GOT3 (cell line): ENCODE results near the gene CPSF4L.

ENCODE experiments used
- DNase-seq: peaks from one replicate; lab custom pipeline; 2025; ENCODE audit warnings: mixed read lengths; lab: John Stamatoyannopoulos, UW

The CPSF4L gene

DNA sequence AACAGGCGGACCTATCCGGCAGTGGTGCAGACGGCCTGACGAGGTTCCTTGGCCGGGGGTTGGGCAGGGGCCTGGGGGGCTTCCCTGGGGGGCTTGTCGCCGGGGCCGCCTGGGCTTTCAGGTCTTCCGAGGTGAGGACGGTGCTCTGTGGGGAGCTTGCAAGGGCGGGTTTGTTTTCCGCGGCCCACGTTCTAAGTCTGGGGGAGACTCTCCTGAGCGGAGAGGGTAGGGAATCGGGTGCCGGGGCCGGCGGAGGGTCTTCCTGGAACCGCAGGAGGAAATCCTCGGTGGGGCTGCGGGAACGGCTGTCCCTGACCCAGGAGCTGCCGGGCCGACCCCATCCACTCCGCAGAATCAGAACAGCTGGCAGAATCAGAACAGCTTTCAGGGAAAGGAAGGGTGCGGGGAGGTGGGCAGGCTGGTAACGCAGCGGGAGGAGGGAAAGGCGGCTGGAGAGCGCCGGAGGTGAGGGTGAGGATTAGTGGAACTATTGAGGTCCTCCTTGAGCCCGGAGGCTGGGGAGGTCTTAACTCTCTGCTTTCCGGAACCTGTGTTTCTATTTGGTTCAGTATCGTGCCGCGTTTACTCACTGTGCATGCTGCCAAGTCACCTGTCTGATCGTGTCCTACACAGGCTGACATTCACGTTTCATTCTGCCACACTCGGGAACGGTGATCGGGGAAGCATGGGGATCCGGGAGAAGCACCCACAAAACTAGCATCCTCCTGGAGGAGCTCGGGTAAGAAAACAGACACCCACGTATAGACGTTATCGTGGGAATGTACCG is 28.9 kb downstream of the CPSF4L start:
- no peak for DNase-seq

DNA sequence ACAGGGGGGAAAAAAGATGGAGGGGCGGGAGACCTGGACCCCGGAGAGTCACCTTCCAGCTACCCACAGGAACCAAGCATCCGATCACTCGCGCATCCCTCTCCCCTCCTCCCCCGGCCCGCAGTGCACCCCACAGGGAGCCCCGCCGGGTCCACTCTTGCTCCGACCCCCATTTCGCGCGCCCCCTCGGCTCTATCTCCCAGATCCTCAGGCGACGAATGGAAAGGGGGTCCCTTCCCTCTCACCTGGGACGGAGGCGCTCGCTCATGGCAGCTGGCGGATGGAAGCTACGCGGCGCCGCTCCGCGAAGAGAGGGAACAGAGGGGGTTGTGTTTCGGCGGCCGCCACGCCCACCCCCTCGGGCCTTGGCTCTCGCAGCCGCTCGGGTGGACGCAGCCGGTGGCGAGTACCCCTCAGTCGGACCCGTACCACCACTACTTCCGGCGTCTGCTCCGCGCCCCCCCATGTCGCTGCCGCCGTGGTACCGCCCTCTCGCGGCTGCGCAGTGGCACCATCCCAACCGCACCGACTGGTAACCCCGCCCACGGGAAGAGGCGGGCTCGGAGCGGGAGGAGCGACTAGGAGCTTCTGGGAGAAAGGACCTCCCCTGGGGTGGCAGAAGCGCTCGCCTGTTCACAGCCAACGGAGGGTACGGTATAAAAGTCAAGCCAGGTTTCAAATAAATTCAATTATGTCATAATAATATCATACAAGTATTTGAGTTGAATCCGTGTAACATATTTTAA is 29.7 kb downstream of the CPSF4L start:
- DNase-seq, result peak; percentile 80

DNA sequence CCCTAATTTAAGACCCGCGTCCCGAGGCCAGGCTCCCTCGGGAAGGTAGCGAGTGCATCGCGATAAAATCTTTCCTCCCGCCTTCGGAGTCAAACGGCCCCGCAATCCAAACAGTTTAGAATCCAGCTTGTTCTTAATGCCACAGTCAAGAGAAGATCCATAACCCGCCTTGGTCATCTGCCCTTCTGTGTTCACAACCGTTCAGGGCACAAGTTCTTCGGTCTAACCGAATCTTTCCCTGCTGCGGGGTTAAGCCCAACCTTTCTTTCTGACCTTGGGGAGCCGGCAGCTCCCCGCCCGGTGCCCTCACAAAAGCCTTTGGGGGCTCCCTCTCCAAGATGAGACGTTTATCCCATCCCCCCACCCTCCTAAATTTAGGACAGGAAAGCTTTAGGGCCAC is 30.3 kb downstream of the CPSF4L start:
- no peak for DNase-seq

DNA sequence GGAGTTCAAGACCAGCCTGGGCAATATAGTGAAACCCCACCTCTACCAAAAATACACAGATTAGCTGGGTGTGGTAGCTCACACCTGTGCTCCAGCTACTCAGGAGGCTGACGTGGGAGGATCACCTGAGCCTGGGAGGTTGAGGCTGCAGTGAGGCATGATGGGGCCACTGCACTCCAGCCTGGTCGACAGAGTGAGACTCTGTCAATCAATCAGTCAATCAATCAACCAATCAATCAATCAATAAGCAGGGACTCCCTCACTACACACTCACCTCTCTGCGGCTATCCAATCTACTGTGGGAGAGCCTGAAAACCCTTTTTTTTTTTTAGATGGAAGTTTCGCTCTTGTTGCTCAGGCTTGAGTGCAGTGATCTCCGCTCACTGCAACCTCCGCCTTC is 31.6 kb downstream of the CPSF4L start:
- no peak for DNase-seq

DNA sequence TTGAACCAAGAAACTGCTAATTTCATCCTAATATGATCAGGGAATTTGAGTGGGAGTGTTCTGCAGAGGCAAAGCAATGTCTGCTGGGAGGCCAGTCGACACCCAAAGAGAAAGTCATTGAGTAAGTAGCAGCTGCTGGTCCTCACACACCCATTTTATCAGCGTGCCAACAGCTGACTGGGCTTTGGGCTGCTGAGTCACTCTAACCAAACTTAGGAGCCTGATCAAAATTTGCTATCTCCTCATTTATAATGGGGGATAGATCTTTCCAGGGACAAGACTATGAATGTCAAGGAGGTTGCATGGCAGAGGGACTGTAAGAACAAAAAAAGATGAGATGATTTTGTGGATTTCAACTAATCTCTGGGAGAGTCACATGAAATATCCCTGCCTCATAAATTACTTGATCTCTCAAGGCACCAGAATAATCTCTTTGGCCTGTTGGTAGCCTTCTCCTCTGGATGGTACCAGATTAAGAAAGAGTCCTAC is 32.9 kb downstream of the CPSF4L start:
- no peak for DNase-seq

DNA sequence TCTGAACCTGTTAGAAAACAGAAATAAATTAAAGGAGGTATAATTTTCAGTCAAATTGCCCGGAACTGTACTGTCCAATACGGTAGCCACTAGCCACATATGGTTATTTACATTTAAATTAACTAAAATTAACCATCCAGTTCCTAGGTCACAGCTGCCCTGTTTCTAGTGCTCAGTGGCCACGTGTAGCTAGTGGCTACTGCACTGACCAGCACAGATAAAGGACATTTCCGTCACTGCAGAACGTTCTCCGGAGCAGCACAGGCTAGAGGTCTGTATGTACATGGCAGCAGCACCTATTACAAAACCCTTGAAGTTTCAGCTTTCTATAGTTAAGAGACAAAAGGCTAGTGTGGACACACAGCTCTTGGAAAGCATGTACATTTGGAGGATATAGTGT is 33.7 kb downstream of the CPSF4L start:
- no peak for DNase-seq

DNA sequence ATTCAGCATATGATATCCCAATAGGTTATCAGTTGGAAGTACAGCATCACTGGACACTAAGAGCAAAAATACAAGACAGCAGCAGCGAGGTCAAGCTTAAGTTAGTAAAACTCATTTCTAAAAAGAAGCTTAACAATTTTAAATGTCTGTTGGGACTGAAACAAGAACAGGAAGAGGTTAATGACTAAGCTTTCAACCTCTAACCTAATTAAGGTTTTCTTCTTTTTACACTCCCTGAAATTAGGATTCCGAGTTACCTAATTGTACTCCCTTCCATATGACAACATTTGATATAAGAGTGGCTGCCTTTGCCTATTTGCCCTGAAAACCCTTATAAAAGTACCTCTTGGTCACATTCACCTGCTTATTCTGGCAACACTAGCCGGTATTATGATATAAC is 34.3 kb downstream of the CPSF4L start:
- no peak for DNase-seq

DNA sequence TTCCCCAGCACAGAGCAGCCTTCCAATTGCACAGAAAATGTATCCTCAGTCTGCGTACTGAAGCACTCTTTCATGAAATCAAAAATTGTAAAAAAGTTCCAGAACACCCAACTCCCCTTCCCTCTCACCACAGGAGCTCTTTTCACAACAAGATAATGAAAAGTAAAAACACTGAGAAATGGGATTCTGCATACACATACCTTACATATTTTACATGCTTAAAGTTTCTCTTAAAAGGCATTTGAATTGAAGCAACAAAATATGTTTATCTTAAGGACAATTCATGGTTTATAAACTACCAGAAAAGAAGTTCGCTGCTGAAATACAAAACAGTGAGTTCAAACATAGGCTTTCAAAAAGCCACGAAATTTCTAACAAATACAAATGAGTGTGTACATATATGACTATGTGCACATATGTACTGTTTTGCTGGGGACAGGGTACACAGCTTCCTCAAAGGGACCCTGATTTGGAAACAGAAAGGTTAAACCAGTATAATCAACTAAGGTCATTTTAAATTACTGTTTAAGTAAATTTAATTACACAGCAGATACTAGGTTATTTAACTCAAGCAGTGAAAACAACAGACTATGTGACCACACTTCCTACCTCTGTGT is 35.0 kb downstream of the CPSF4L start:
- no peak for DNase-seq

DNA sequence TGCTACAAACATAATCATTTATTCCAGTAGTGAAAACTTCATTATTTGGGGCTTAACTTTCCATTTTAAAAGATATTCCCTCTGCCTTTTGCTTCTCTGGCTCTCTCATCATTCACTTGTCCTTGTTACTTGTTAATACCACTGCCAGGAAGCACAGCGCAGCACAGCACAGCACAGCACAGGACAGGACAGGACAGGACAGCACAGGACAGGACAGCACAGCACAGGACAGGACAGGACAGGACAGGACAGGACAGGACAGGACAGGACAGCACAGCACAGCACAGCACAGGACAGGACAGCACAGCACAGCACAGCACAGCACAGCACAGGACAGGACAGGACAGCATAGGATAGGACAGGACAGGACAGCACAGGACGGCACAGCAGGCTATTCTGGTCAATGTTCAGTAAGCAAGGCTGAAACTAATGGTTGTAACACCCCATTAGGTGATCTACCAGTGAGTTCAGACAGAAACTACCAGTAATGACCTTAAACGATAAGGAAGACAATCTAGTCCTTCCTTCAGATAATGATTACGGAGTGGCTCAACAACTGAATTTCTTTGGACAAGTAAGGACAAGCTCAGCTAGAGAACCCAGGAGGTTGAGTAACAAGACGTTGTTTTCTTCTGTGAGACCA is 36.9 kb downstream of the CPSF4L start:
- DNase-seq, result no peak

DNA sequence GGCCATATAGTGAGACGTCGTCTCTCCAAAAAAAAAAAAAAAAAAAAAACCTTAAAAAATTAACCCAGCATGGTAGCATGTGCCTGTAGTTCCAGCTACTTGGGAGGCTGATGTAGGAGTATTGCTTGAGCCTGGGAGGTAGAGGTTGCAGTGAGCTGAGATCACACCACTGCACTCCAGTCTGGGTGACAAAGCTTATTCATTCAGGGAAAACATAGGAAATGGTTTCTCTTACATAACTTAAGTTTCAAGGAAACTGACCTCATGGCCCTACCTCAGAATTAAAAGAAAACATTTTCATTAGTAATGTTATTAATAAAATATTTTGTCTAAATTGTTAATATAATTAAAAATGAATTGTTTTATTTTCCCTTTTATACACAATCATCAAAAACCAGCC is 37.4 kb downstream of the CPSF4L start:
- DNase-seq, result no peak

DNA sequence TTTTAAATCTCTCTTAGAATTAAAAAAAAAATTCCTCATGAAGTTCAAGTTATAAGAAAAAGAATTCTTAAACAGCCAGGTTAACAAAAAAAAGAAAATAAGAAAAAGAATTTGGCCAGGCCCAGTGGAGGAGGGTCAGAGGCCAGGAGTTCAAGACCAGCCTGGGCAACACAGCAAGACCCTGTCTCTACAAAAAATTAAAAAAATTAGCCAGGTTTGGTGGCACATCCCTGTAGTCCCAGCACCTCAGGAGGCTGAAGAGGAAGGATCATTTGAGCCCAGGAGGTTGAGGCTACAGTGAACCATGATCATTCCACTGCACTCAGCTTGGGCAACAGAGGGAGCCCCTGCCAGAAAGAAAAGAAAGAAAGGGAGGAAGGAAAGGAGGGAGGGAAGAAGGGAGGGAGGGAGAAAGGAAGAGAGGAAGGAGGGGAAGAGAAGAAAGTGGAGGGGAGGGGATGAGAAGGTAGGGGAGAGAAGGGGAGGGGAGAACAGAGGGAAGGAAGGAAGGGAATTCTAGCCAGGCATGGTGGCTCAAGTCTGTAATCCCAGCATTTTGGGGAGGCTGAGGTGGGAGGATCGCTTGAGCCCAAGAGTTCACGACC is 38.0 kb downstream of the CPSF4L start:
- DNase-seq, result no peak

DNA sequence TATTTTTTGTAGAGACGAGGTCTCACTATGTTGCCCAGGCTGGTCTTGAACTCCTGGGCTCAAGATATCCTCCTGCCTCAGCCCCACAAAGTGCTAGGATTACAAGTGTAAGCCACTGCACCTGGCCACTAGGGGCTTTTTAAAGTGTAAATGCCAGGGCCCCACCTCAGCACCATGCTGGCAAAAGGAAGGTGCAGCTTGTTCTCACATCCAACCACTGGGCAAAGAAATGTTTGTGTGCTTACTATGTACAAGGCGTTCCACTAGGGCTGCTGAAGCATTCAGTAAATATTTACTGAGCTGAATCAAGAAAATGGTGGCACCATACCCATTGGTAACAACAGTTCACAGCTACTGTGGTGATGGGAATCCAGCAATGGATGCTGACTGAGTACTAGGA is 46.2 kb downstream of the CPSF4L start:
- DNase-seq, result no peak

DNA sequence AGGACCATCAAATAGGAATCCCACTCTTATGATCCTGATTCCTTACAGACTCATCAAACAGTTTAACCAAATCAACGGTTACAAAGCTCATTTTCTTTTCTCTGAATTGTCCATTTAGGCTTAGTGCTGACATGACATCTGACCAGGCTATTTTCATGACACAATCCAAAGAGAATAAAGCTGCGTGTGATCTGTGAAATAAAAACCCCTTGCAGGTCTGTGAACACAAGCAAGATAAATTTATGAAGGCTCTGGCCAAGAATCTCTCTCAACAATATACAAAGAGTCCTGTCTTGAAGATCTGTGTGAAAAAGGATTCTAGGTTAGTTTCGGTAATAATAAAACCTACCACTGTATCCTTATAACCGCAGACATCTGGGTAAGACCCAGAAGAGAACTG is 46.8 kb downstream of the CPSF4L start:
- no peak for DNase-seq

DNA sequence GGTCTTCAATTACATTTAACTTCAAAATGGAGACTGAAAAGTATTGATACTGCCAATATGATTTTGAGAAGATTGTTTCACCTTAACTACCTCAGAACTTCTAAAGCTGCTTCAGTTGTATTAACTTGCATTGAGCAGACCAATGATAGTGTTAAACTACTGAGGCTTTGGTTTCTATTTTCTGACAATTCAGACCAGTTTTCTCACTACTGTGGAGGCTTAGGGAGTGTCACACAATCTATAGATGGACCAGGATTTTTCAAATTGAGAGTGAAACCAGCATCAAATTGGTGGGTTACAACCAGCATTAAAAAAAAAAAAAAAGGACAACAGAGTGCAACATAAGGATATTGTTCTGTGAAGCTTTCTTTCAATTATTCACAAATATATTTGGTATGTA is 47.7 kb downstream of the CPSF4L start:
- DNase-seq, result no peak

DNA sequence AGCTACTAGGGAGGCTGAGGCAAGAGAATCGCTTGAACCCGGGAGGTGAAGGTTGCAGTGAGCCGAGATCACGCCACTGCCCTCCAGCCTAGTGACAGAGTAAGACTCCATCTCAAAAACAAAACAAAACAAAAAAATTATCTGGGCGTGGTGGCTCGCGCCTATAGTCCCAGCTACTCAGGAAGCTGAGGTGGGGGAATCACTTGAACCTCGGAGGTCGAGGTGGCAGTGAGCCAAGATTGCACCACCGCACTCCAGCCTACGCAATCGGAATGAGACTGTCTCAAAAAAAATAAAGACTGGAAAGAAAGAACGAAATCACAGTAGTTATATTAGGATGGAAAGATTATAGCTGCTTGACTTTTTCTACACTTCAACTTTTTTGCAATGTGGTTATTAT is 49.9 kb downstream of the CPSF4L start:
- no peak for DNase-seq

DNA sequence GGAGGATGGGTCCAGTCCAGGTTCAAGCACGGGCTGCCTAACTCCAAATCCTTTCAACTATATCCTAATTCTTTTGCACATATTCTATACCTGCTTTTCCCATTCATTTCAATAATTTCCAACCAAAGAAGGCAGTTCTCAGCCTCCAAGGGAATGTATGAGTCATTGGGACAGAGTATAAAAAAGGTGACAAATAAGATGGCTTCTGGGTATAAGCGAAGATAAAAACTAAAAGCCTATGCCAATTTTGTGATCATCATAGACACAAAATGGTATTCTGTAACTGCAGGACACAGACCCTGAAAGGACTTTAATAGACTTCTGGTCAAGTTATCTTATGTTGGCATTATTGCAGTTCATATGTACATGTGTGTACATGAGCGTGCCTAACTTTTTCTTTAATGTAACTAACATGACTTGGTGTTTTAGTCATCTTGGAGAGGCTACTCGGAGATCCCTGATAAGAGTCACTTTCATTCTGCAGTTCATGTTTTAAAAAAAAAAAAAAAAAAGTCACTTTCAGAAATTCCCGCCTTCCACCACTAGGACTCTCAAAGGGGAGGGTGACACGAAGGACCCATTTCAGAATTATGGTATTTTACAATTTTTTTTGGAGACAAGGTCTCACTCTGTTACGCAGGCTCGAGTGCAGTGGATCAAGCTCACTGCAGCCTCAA is 51.5 kb downstream of the CPSF4L start:
- DNase-seq, result no peak

DNA sequence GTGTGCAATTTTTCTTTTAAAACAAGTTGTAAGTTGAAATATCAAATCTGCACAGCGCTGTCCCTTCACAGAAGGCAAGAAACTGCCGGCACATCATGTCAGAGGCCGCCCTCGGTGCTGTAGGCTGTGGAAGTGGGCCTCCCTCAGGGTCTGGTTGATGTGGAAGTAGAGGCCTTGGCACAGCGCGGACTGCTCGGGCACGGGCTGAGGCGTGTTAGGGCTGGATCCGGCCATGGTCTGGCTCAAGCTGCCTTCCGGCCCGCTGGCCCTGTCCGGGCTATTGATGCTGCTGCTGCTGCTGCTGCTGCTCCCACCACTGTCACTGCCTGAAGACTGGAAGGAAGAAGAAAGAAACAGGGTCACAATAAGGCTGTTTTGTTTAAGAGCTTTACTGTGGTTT is 52.2 kb downstream of the CPSF4L start:
- DNase-seq, result no peak

DNA sequence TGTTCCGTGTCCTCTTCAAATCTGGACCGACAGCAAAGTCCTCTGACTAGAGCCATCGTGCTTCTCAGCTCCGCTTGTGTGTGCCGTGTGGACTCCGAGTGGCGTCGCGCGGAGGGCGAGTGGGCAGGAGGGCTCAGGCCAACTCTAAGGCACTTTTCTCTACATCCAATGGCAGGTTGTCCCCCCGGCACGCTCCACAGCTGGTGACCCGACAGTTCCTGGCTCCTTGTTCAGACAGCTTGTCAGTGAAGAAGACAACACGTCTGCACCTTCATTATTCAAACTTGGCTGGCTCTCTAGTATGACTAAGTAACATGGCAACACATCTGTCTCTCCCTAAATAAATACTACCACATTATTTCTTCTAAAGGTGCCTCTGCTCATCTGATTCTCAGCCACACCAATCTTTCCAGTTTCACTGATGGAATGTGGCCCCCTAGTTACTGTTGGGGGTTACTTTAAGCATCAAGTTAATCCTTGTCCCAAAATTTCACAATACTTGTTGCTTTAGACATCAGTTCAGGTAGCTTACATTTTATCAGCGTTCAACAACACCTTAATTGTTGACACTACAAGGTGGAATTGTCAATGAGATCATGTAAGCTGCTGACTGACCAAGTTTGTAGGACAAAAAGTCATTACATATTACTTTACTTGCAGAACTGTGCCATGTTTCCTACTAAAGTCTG is 53.4 kb downstream of the CPSF4L start:
- no peak for DNase-seq

DNA sequence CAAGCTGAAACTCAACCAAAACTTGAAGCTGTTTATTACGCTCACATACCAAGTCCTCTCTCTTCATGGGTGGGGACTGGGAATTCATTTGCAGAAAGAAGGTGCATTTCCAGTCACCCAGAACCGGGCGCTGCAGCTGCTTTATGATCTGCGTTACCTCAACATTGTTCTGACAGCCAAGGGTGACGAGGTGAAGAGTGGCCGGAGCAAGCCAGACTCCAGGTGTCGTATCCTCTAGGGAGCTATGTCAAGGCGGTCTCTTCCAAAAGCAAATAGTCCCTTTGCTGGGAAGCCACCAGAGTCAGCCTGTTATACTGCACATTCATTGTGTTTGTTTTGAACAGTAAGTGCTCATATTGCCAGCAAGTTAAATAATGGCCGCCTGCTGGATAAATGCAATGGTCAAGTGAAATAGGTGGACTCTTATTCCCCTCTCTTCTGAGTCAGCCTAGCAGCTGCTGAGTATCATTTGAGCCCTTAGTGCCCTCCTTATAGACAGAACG is 56.2 kb downstream of the CPSF4L start:
- no peak for DNase-seq

DNA sequence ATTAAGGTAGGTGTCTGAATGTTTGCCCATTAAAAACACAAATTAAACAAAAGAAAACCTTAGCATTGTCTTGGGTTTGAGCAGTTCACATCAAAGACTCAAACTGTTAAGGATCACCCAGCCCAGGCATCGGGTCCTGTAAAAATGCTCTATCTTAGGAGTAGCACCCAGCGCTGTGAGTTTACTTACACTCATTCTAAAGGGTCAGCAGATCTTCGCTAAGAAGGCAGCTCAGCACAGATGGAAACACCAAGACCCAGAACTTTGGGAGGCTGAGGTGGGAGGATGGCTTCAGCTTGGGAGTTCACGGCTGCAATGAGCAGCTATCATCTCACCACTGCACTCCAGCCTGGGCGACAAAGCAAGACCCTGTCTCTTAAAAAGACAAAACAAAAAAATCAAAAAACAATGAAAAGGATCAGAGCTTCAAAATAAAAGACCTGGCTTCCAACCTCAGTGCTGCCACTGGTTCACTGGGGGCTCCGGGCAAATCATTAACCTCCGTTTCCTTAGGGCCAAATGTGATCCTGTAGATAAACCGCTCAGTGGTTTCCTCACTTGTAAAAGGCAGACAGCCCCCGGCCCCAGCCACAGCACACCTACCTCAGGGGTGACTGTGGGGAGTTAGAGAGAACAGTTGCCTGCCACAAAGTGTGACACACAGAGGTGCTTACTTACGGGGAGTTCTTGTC is 57.7 kb downstream of the CPSF4L start:
- DNase-seq, result no peak
